Activated CD4-positive, CD25-positive, alpha-beta regulatory T cell treated with anti-CD3 and anti-CD28 coated beads, Interleukin-2, amount 50 U/mL, for 72 hours (primary cell): ENCODE results near the gene PELI2.

Experiments used
- DNase-seq: peaks from one replicate; pipeline ENCODE4 v3.0.0; 2021

The PELI2 gene

DNA sequence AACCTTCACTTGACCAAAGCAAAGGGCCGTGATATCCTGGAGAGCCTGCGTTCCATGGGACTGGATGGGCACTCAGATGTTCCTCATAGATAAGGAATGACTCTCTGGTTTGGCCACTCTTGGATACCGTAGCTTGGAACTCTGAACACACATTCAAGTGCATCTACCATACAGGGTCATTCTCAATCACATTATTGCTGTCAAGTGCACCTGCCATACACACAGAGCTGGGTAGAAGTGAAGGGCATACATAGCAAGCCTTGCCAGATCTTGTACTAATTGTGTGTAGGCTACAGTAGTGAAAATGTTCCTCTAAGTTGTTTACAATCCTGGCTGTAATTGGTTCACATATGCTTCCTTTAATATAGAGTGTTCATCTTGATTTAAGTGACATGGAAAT, 58.3 kb downstream of the PELI2 start:
- no peak for DNase-seq

DNA sequence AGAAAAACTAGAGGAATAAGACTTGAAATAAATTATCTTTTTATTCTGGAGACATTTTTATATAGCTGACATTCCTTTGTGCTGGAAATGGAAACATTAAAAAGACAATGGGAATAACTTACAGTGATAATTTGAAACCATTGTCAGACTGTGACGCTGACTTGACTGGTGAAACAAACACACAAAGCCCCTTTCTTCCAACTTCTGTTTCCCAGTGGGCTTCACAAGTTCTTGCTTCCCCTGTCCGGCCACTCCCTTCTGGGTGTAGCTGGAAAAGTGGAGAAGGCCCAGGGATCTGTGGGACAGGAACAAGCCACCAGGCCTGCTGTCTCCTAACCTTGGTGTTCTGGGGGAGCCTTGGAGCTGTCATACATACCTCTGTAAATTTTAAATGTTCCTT, 58.8 kb downstream of the PELI2 start:
- DNase-seq, result no peak

DNA sequence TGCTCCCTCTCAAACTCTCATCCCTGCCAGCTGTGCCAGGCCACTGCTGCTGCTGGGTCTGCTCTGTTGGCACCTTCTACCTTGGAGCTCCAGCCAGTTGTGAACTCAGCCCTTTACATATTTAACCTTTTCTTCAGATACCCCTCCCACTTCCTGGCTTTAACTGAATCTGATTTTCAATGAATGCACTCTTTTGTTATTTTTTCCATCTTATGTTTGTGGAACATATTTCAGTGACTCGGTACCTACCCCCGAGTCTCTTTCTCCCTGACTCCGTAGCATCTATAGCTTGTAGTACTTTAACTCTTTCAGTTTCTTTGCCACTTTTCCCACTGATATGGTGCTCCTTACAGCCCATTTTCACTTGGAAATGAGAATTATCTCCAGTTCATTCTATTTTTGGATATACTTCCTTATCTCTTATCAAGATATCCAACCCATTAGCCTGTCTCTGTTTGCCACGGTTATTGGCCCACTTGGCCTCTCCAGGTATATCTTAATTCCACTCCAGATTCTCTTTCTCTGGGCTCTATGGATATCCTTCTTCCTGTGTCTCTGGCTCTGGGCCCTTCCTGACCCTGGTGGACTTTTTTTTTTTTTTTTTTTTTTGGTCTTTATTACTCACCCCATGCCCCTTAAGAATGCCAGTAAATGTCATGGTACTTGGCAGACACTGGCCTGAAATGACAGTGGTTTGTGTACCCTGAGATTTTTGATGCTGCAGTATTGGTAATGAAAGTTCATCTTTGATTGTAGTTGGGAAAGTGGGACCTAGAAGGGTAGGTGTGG, 62.7 kb downstream of the PELI2 start:
- DNase-seq, result no peak

DNA sequence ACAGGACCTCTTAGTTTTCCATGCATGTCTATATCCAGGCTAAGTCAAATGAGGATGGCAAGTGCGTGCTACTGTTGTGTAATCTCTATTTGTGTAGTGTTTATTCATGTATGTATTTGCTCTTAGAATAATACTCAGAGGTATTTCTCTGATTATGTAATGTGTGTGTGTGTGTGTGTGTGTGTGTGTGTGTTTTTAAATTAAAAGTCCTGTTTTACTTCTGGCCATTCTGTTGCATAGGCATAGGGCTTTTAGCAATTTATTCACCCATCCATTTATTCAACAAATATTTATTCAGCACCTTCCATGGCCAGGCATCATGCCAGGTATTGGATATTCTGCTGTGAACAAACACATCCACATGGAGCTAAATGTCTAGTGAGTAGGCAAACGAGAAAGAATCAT, 63.5 kb downstream of the PELI2 start:
- no peak for DNase-seq

DNA sequence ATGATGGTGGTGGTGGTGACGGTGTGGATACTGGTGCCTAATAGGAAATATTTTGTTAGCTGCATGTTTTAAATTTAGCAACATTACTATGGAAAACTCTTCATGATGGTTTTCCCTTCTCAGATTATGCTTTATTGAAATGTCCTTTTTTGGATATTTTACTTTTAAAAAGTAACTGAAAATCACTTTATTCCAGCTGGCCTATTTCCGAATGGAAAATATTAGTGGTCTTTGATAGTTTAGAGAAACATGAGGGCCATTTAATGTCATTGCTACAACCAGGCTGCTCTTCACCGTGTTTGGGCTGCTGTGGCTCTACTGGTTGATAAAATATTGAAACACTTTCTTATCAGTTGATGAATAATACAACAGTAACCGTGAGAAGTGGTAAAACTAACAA, 64.2 kb downstream of the PELI2 start:
- DNase-seq, result no peak

DNA sequence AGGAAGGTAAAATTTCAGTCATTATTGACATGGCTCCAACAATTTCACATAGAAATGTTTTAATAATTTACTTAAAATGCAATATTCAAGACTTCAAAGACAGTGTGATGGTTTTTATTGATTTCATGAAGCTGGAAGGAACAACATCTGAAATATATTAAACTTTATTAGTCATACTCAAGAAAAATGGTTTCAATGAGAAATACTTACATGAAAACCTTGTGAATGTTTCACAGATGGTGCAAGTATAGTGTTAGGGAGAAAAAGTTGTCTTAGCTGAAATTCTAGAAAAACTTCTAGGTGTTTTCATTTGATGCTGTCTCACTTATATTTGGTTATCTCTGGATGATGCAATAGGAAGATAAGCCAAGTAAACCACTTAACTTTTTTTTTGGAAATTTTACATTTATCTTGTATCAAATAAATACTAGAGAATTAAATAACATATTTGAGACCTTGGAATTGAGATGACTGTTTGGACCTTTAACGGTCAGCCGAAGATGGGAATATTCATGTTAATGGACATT, 65.5 kb downstream of the PELI2 start:
- no peak for DNase-seq

DNA sequence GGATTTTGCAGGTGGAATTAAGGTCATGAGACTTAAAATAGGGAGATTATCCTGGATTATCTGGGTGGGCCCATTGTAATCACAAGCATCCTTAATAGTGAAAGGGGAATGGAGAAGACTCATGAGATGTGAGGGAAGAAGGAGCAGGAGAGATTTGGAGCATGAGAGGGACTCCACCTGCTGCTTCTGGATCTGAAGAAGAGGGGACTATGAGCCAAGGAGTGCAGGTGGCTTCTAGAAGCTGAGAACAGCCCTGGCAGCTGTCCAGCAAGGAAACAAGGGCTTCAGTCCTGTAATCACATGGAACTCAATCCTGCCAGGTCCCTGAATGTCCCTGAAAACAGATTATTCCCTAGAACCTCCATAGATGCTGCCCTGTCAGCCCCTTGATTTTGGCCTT, 67.8 kb downstream of the PELI2 start:
- no peak for DNase-seq

DNA sequence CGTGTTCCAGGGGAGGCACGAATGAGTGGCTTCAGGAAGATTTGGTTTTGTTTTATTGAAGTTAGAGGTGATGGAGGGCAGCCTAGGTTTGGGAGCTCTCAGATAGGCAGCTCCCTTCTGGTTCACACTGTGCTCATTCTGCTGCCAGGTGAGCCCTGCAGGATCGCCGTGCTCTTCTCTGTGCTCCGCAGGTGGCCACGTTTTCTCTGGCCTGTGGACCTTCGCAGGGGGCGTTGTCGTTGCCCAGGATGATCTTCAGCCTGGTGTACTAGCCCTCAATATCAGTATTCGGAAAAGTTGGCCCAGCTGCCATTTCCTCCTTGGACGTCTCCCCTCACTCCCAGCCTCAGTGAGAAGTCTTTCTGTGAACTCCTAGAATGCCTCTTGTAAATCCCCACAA, 69.5 kb downstream of the PELI2 start:
- DNase-seq, result no peak

DNA sequence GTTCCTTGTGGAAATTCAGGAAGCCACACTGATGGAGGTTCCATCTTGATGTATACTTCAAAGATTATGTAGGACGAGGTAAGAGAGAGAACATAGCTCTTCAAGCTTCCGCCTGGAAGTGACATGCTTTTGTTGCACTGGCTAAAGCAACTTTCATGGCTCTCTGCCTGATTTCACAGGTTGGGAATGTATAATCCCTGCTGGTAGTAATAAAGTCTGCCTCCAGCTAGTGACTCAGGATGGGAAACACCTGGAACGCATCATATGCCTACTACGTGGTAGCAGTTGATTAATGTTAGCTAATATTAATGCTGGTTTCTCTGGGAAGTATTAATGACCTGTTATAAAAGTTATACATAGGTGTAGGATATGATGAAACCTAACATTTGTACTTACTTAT, 71.1 kb downstream of the PELI2 start:
- no peak for DNase-seq

DNA sequence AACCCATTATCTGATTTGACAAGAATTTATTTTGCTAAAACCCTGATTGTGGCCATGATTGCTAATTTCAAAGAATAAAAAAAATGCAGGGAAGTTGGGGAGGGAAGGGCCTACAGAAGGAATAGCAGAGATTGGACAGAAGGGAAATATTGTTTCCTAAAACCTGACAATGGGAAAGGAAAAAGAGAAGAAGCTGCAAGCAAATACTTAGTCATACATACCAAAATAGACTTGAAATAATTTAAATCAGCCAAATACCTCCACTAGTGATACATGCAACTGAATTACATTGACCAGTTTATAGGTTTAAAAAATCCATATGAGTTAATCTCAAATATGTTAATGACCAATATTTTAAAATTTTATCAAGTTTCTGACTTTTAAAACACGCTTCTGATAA, 75.1 kb downstream of the PELI2 start:
- no peak for DNase-seq

DNA sequence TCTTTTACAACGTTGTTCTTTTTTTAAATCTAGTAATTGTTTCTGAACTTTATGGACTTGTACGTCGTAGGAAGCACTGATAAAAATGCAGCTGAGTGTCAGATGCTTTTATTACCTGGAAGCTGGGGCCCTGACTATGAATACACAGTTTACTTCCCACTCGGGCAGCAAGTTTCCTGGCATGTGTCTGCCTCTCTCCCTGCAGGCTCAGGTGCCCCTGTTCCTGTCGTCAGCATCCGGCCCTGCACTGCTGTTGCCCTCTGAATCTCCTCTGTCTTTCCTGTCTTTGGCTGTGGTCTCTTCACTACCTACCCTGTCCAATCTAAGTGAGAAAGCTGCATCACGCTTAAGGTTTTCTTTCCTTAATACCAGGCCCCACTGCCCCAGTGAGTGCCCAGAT, 75.8 kb downstream of the PELI2 start:
- no peak for DNase-seq

DNA sequence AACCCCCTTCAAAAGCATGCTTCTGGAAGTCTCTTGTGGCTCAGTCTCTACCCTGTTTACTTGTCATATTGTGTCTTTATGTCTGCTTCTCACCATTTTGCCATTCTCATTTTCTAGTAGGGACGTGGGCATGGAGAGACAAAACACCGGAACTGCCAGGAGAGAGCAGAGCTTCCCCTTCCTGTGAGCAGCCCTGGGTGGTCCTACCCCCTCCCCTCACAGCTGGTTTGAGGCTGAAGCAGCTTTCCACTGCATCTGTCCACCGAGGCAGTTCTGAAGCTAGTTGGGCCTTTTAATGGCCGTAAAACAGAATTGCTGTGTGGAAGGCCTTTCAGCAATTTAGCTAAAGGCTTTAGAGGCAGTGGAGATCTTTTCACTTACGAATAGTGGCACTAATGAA, 77.0 kb downstream of the PELI2 start:
- DNase-seq, result no peak

DNA sequence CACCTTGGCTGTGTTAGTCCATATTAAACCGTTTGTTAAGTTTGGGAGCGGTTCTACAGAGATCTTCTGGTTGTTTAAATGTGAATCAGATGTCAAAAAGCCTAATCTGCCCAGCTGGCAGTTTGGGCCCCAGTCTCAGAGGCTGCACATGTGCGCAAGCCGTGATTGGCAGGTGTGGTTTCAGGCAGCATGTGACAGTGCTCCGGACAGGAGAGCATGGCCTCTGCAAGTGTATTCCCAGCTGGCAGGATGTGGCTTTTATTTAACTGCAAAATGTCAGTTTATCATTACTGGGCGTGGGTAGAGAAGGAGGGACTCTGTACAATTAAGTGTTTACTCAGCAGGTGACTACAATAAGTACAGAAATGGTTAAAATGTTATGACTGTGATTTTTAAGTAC, 77.5 kb downstream of the PELI2 start:
- no peak for DNase-seq

DNA sequence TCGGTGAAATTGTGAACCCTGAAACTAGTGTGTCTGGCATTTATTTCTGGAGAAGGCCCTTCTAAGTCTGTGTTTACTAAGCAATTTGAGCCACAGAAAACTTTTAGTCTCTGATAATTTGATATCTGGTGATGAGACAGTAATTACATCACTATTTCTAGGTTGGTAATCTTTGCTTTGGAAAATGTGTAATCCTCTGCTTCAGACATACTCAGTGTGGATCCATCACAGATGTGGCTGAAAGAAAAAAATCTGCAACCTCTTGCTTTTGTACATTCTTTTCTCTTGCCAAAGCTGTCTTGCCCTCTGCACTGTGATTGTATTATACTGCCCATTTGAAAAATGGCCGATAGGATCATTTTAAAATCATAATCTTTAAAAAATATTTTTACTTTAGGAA, 78.1 kb downstream of the PELI2 start:
- DNase-seq, result no peak

DNA sequence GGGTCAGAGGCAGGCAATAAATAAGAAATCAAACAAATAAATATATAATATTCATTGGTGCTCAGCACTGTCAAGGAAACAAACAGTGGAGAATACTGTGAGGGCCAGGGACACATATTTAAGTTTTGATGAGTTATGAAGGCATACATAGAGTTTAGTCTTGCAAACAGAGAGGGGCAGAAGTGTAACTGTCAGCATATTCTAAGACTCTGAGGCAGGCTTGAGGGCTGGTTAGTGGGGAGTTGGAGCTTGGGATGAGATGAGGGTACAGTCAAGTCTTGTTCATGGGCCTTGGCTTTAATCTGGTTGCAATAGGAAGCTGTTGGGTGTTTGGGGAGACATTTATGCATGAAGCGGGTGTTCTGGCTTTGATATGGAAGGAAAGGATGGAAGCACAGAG, 78.9 kb downstream of the PELI2 start:
- no peak for DNase-seq

DNA sequence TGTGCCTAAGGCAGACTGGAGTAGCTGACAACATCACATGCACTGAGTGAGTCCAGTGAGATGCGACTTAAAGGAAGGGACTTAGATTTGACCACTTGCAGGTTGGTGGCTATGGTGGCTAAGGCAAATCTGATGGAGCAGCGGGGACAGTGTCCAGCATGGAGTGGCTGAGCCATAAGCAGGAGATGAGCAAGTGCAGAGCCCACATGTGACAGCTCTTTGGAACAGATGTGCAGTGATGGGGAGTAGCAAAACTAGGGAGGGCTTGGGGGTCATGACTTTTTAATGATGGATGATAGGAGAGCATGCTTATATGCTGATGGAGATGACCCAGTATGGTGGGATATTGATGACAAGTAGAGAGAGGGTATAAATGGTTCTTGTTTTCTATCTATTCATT, 80.2 kb downstream of the PELI2 start:
- DNase-seq, result no peak

DNA sequence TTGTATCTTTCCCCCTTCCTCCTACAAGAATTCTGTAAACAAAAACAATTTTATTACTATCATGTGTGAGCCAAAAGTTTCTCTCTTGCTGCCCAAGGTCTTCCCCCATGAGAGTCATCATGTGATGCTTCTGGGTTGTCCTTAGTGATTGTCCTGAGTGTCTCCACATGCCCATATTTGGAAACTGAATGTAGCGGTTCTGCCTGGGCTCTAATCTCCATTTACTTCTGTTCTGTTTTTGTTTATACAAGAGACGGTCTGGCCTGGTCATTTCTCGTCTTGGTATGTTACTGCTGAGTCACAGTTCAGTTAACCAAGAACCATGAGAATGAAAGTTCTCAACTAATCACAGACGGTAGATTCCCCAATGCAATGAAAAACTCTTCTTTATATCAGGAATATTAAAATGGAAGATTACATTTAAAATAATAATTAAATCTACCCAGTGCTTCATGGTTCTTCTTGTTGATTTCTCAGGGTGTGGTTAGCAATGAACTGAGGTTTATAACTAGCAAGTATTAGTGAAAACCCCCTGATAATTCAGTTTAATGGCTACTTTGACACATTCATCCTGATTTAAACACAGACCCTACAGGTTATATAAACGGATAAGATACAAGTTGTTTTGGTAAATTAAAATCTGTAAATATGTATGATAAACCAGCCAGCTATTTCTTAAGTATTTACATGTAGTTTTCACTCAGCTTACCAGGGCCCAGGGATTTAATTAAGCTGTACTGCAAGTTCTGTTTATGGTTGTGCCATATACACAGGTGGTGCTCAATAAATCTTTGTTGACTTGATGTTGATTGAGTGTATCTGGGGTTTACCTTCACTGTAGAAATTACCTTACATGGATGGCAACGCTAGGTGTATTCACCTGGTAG, 81.1 kb downstream of the PELI2 start:
- DNase-seq, result no peak

DNA sequence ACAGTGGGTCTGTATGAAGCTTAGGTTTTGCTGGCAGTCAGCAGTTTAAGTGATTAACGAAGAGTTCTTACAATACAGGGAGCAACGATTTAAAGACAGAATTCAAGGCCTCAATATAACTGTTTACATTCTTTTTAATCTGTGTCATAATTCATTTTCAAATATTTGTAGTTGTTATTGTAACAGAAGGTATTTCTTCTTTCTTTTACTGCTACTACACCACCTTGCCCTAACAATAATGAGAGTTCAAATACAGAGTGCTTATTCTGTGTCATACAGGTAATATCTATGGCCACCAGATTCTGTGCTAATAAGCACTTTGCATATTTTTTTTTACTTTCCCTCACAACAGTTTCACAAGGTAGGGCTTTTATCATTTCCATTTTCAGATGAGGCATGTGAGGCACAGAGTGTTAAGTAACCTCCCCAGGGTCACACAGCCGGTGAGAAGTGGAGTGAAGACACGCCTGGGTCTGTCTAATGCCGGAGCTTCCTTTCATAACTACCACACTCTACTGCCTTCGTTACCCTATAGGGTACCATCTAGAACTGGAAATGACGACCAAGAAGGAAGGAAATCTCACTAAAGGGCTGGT, 81.9 kb downstream of the PELI2 start:
- no peak for DNase-seq

DNA sequence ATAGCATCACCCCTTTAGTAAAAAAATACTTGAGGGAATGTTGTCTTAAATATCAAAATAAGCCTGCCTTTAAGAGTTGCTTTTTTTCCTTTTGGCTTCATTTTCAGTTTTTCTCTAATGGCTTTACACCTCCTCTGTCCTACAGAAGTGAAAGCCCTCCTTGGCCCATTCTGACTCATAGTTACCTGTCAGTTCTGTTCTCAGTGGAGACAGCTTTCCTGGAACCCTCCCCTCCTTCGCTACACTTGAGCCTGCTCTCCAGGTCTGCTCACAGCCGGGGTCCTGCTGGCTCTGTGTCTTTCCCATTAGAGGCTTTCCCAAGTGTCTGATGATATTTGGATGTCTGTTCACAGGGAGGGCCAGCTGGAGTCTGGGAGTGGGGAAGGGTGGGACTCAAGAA, 84.0 kb downstream of the PELI2 start:
- no peak for DNase-seq

DNA sequence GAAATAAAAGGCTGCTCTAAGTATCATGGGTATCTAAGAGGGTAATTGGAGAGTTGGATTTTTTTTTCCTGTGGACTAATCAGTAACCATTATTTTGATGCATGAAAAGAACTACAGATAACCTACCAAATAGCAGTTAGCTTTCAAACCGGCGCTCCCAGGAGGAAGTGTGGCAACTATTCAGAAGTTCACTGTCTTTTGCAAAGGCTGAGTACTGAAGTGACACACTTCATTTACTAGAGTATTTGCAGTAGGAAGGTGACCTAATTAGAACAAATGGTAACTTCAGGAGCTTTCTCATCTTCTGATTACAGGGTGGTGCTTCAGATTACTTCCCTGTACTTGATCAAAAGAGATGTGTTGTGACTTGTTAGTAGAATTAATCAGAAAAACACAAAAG, 87.7 kb downstream of the PELI2 start:
- no peak for DNase-seq

DNA sequence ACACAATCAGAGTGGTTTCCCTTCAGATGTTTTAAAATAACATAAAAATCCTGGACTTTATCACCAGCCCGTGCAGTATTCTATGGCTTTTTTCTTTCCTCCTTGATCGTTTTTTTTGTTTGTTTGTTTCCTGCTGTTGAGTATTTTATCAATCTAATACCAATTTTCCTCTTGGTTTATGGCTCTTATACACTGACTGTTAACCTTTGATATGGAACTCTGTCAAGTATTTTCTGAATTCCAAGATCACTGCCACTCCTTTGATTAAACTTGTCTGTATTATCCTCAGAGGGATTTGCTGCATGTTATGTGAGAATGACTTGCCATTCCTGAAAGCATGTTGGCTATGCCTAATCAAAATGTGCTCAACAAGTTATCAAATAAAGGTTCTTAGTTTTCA, 88.4 kb downstream of the PELI2 start:
- DNase-seq, result no peak

DNA sequence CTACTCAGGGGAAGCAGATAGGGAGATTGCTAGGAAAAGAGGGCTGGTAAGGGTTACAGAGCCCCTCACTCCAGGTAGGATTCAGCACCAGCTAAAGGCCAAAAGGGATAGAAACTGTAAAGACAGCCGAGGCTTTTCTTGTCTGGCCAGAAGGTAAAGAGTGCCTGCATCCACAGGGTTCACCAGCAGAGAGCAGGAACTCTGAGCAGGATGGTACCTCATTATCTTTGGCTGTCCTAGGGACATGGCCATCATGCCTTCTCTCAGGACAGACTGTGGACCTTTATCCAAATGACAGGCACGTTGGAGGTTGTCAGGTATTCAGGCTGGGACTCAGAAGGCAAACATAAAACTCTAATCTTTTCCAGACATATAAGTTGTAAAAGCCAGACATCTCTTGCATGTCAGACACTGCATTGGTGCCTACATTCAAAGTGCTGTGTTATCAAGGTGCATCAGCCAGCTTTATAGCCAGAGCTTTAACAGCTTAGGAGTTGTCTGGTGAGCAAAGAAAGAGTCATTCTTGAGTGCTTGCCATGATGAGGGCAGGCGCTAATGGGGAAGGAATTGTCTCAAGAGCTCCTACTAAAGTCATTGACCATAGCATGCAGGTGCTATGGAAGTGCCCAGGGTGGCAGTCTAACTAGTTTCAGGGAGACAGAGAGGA, 89.5 kb downstream of the PELI2 start:
- no peak for DNase-seq

DNA sequence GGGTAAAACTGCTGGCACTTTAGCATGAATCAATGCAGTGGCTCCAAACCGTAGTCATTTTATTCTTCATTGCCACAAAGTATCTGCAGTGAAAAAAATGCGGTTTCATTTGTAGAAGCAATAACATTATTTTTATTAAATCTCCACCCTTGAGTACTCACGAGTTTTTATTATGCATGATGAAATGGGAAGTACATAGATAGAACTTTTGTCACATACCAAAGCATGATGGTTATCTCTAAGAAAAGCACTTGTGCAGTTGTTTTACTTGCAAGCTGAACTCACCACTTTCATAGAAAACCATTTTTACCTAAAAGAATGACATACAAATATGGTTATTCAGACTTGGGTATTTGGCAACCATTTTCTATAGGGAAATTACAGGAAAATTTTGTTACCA, 90.3 kb downstream of the PELI2 start:
- DNase-seq, result no peak
